ENCODE data around the gene TAP2.

DNA sequence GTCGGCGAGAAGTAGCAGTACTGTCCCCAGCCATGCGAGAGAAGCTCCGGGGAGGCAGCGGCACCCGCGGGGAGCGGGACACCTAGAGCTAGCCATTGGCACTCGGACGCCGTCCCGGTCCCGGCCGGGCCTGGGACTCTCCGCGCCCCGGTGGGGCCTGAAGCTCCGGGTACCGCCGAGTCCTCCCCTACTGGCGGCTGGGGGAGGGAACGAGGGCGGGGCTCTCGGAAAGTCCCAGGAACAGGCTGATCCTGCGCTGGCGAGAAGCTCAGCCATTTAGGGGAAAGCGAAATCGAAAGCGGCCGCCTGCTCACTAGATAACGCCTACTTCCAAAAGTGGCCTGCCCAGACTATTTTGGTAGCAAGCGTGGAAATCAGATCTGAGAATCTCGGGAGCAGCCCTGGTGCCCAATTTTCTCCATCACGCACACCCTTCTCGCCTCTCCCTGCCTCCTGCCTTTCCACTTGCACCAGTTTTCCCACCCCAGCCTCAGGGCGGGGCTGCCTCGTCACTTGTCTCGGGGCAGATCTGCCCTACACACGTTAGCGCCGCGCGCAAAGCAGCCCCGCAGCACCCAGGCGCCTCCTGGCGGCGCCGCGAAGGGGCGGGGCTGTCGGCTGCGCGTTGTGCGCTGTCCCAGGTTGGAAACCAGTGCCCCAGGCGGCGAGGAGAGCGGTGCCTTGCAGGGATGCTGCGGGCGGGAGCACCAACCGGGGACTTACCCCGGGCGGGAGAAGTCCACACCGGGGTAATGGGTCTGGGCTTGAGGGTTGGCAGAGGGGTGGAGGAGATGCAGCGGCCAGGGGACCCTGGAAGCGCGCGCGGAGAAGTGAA lies 15.2 kb upstream of the TAP2 start, which contains the start of the genes PSMB9 and TAP1:
- TF ChIP-seq, protein P1, sequence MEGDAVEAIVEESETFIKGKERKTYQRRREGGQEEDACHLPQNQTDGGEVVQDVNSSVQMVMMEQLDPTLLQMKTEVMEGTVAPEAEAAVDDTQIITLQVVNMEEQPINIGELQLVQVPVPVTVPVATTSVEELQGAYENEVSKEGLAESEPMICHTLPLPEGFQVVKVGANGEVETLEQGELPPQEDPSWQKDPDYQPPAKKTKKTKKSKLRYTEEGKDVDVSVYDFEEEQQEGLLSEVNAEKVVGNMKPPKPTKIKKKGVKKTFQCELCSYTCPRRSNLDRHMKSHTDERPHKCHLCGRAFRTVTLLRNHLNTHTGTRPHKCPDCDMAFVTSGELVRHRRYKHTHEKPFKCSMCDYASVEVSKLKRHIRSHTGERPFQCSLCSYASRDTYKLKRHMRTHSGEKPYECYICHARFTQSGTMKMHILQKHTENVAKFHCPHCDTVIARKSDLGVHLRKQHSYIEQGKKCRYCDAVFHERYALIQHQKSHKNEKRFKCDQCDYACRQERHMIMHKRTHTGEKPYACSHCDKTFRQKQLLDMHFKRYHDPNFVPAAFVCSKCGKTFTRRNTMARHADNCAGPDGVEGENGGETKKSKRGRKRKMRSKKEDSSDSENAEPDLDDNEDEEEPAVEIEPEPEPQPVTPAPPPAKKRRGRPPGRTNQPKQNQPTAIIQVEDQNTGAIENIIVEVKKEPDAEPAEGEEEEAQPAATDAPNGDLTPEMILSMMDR (IDR thresholded peaks at IDR 0.05; ENCODE audit: low read depth, low read length) = peak; percentile 60
- TF ChIP-seq EZH2phosphoT487 (IDR thresholded peaks at IDR 0.05; ENCODE audit: low read depth) = no peak
